Heart left ventricle (tissue), 16 donors: ENCODE results near the gene NIFK. TPM values are rescaled to one million over a fixed set of nuclear protein-coding genes. Genes with fewer than 3 reads are reported as not detected.
"Not testable (repeated sequence)": the region's sequence is repeated elsewhere in the genome, so short reads cannot be mapped to it uniquely, and the experiment has no call there.

ENCODE experiments used
- ATAC-seq, 4 donors: fragments of 200-7000 bp; cut with Tn5 transposase; one replicate each; pipeline ENCODE4 v1.9.1; 2020 to 2022; ENCODE audit warnings: moderate library complexity in 4 of 4, mild to moderate bottlenecking in 3 of 4, moderate number of reproducible peaks in 1 of 4
- DNase-seq, 5 donors: peaks; one replicate each; pipeline ENCODE4 v3.0.0-alpha.2; 2020
- H3K27ac ChIP-seq, 12 donors: fragments of 200-600 bp; sonication (generic) in 4 of 12; one replicate each; pipeline versions ENCODE4 v1.5.0 to v1.8.0; 2016 to 2022; ENCODE audit warnings: mild to moderate bottlenecking in 2 of 12
- H3K27me3 ChIP-seq, 9 donors: fragments of 200-600 bp; sonication (generic) in 2 of 9; one replicate each; pipeline versions ENCODE4 v1.5.1 to v1.8.0; 2016 to 2022; ENCODE audit warnings: mild to moderate bottlenecking in 3 of 9
- H3K36me3 ChIP-seq, 9 donors: fragments of 200-600 bp; sonication (generic) in 2 of 9; one replicate each; pipeline versions ENCODE4 v1.5.0 to v1.8.0; 2018 to 2022; ENCODE audit warnings: mild to moderate bottlenecking in 2 of 9
- H3K4me1 ChIP-seq, 12 donors: fragments of 200-600 bp; sonication (generic) in 4 of 12; one replicate each; pipeline versions ENCODE4 v1.5.0 to v1.8.0; 2016 to 2022; ENCODE audit warnings: mild to moderate bottlenecking in 3 of 12
- H3K4me3 ChIP-seq, 12 donors: fragments of 200-600 bp; sonication (generic) in 4 of 12; one replicate each; pipeline versions ENCODE4 v1.5.0 to v1.8.0; 2017 to 2022; ENCODE audit warnings: mild to moderate bottlenecking in 9 of 12, moderate library complexity in 4 of 12
- H3K9me3 ChIP-seq, 12 donors: fragments of 200-600 bp; sonication (generic) in 4 of 12; one replicate each; pipeline versions ENCODE4 v1.5.0 to v1.8.0; 2016 to 2022; ENCODE audit warnings: mild to moderate bottlenecking in 1 of 12
- CTCF ChIP-seq, 12 donors: fragments of 200-600 bp; sonication (generic) in 4 of 12; IDR thresholded peaks; one replicate each; pipeline versions ENCODE4 v1.5.0 to v1.8.0; 2018 to 2022; ENCODE audit warnings: antibody characterized with exemption in 12 of 12, mild to moderate bottlenecking in 5 of 12
- POLR2A ChIP-seq, 2 donors: fragments of 450-650 bp; IDR thresholded peaks; one replicate each; pipeline ENCODE4 v1.6.1; 2017; ENCODE audit warnings: antibody characterized with exemption in 2 of 2, mild to moderate bottlenecking in 2 of 2, moderate library complexity in 2 of 2
- WGBS, 4 donors: extraction: QIAGEN DNeasy Blood & Tissue Kit in 2 of 4; methylation state at CpG; one replicate each; pipeline versions ENCODE4 v1.1.5 to v1.1.7; 2013 to 2018; 5-methylcytosine and 5-hydroxymethylcytosine counted together
- intact Hi-C, 10 donors: fragments of 100-400 bp; cut with DNase I; formaldehyde crosslinking; loops; one replicate each; pipeline versions ENCODE4 v1.11.1 to v1.14.2; 2022
- polyA plus RNA-seq, 2 donors: library from polyadenylated mRNA; stranded (reverse); fragments of 200-250 nt; gene quantifications; one replicate each; pipeline ENCODE4 v1.2.3, GENCODE V29; 2013
- total RNA-seq, 9 donors: library from RNA; depleted of rRNA in 2 of 9; stranded (reverse); fragments of >200 nt in 2 of 9; fragmentation: NEBNext Ultra II Directional in 3 of 9; extraction: Animal tissue kit (Norgen Biotek cat#: 25700) in 3 of 9; gene quantifications; one replicate each; pipeline versions ENCODE4 v1.1.0 to v1.2.4, GENCODE V29; 2016 to 2023
- donor health status: ischemic (EF 13 %, LVEDD 7.1; RV severe dilation, severe dysfunction).
- donor health status: healthy with polysubstance abuse.
- donor health status: DM: no; HTN: yes; CAD: no.
- donor health status: DM: no; HTN: no; CAD: no.
- donor health status: ischemic (EF 25% LVEDD 6.9; RV normal size, moderate dysfunction).
- donor health status: ischemic (EF 25% LVEDD 5.7; RV mildly dilated, moderate dysfunction).
- donor health status: healthy.
- donor health status: DM: yes; HTN: yes; CAD: no.
- donor health status: ischemic (EF 35%, LVEDD 5.7; RV mildly dilated, moderate dysfunction).
- donor health status: nonischemic (EF 11% LVEDD 7.7; RV severe dilation, severe dysfunction).
- donor health status: DM: yes; HTN: yes; CAD: no.
- donor health status: PGD.
- donor health status: ischemic (EF 29% LVEDD 5.4; RV normal size, mild dysfunction).
- donor health status: nonischemic (EF 23%, LVEDD 6.1; RV moderate dilation, normal function).

The NIFK gene
- total and polyA plus RNA-seq, 11 donors, result 19.1 to 41.3 (median 28.8) TPM

- no peak for ATAC-seq
- H3K4me3 ChIP-seq, result peak overlapping the region in 11 of 12 donors; percentile 54 to 98 (median 83)
- peaks cover 0 to 48% (median 43%) of the 10 kb centered on the region in 9 donors for H3K36me3 ChIP-seq
- H3K9me3 ChIP-seq, result no peaks in the 10 kb centered on the region
- TF ChIP-seq CTCF (IDR thresholded peaks at IDR 0.05) (no peak), POLR2A (IDR thresholded peaks at IDR 0.05) (no peak)
- DNase-seq, result no peak
- peak overlapping the region in 7 of 12 donors; percentile 70 to 86 (median 80) for H3K27ac ChIP-seq
- 44 to 48% (median 46%) methylated on average over 10 of the region's 10 CpGs for WGBS, 4 donors
- intact Hi-C loops, result loop anchor here in 6 of 10 donors (2.0 to 5.0 kb wide), 5 partner anchors 19 to 208 kb away; partner anchors contain the start of genes RNU4ATAC (in 5 of the 6) and TSN (in 2 of the 6)
- no peaks in the 10 kb centered on the region for H3K27me3 ChIP-seq
- H3K4me1 ChIP-seq, result peaks cover 0 to 18% (median 9%) of the 10 kb centered on the region in 12 donors
Measured at GRCh38 chr2:121735518-121736074, 1.1 kb downstream of the NIFK start.

- not testable (repeated sequence) for ATAC-seq
Measured at GRCh38 chr2:121734544-121734943, 2.1 kb downstream of the NIFK start.

GRCh38 chr2:121731366-121731765 lies 5.3 kb downstream of the NIFK start:
- TF ChIP-seq POLR2A (IDR thresholded peaks at IDR 0.05), result no peak
- TF ChIP-seq CTCF (IDR thresholded peaks at IDR 0.05), result no peak
- peaks cover 0 to 13% (median 8%) of the 10 kb centered on the region in 12 donors for H3K4me1 ChIP-seq
- no peak overlapping the region for H3K4me3 ChIP-seq
- WGBS, 4 donors, result 79 to 93% (median 87%) methylated on average over 6 of the region's 6 CpGs
- intact Hi-C loops, result no loop called here
- DNase-seq, result no peak
- no peaks in the 10 kb centered on the region for H3K9me3 ChIP-seq
- H3K27ac ChIP-seq, result no peak overlapping the region
- ATAC-seq, result no peak
- peaks cover 0 to 91% (median 85%) of the 10 kb centered on the region in 9 donors for H3K36me3 ChIP-seq
- H3K27me3 ChIP-seq, result no peaks in the 10 kb centered on the region

More at GRCh38 chr2:121734544-121734943, 2.1 kb downstream of the NIFK start:
- Histone ChIP-seq H3K36me3 (peaks cover 0 to 59% (median 53%) of the 10 kb centered on the region in 9 donors), H3K4me1 (peaks cover 0 to 18% (median 9%) of the 10 kb centered on the region in 12 donors)
- H3K27ac ChIP-seq, H3K4me3 ChIP-seq, DNase-seq, H3K27me3 ChIP-seq, H3K9me3 ChIP-seq, intact Hi-C loops: not testable (repeated sequence)
- WGBS, 4 donors, result 92 to 96% (median 95%) methylated on average over 11 of the region's 11 CpGs

GRCh38 chr2:121727950-121728349 lies 8.7 kb downstream of the NIFK start:
- no peak overlapping the region for H3K4me3 ChIP-seq
- no peak for DNase-seq
- ATAC-seq, result no peak

More at GRCh38 chr2:121727950-121728349, 8.7 kb downstream of the NIFK start:
- Histone ChIP-seq H3K4me1 (peaks cover 0 to 4% (median 0%) of the 10 kb centered on the region in 12 donors), H3K9me3 (no peaks in the 10 kb centered on the region), H3K27me3 (no peaks in the 10 kb centered on the region), H3K36me3 (peaks cover 0 to 74% (median 68%) of the 10 kb centered on the region in 9 donors), H3K27ac (no peak overlapping the region)
- TF ChIP-seq CTCF (IDR thresholded peaks at IDR 0.05), result no peak
- no peak for TF ChIP-seq POLR2A (IDR thresholded peaks at IDR 0.05)
- intact Hi-C loops, result no loop called here
